Measurements from ENCODE around the gene BSPH1.
"Not testable (repeated sequence)": the region's sequence is repeated elsewhere in the genome, so short reads cannot be mapped to it uniquely, and the experiment has no call there.

The BSPH1 gene

DNA sequence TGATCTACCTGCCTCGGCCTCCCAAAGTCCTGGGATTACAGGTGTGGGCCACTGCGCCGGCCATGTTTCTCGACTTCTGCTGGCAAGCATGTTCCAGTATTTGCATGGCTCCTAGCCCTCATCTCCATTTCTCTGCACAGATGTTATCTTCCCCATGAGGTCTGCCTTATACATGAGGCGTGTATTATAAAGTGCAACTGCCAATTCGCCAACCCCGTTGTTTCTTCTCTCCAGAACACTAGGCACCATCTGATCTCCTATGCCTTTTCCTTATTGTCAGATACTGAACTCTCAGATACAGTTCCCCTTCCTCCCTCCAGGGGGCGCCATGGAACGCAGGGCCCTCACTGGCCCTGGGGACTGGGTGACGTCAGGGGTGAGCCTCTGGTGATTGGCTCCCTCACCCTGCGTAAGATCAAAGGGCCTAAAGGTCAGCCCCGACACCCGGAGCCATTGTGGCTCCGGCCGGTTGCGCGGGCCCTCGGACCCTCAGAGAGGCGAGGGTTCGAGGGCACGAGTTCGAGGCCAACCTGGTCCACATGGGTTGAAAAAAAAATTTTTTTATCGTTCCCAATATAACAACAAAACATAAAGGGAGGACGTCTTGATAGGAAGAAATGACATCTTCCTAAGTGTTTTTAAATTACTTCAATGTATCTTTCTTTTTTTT lies 42.0 kb downstream of the BSPH1 start:
- not testable (repeated sequence) for H3K27ac ChIP-seq (replicated peaks; ENCODE audit: low read length); H2AK5ac ChIP-seq (ENCODE audit: low read depth, low read length); H2AFZ ChIP-seq (ENCODE audit: low read length); H3K4me3 ChIP-seq (ENCODE audit: low read length in 2 of 2); H2BK5ac ChIP-seq (ENCODE audit: low read length); H3K79me1 ChIP-seq (ENCODE audit: low read depth, low read length); H3K18ac ChIP-seq (ENCODE audit: low read length); H3K36me3 ChIP-seq (replicated peaks in 1 of 2; ENCODE audit: control insufficient read depth in 2 of 2, insufficient read depth in 2 of 2, low read length in 2 of 2); H3K4me2 ChIP-seq (ENCODE audit: insufficient read depth, low read length, poor library complexity, severe bottlenecking); H3K4ac ChIP-seq (ENCODE audit: low read length); H4K91ac ChIP-seq (ENCODE audit: low read depth, low read length, poor library complexity); H2BK15ac ChIP-seq (ENCODE audit: low read length); H3K14ac ChIP-seq (ENCODE audit: low read length); H2BK120ac ChIP-seq (ENCODE audit: low read depth, low read length); H3K9me3 ChIP-seq (replicated peaks in 1 of 2; ENCODE audit: control insufficient read depth in 2 of 2, insufficient read depth in 1 of 2, low read depth in 1 of 2, low read length in 2 of 2); H3K23ac ChIP-seq (ENCODE audit: low read depth, low read length, poor library complexity); H2BK12ac ChIP-seq (ENCODE audit: low read length); H3K4me1 ChIP-seq (ENCODE audit: control insufficient read depth in 2 of 2, insufficient read depth in 1 of 2, low read depth in 1 of 2, low read length in 2 of 2); H4K8ac ChIP-seq (ENCODE audit: low read depth, low read length); H3K9ac ChIP-seq (ENCODE audit: low read depth, low read length, poor library complexity); H3K27me3 ChIP-seq (ENCODE audit: control insufficient read depth in 3 of 3, insufficient read depth in 3 of 3, low read depth in 1 of 3, low read length in 3 of 3); DNase-seq (ENCODE audit: low spot score)
- WGBS, 2 donors (ENCODE audit: extremely low coverage in 2 of 2, insufficient read length in 2 of 2, insufficient replicate concordance in 1 of 2), result no CpG with 5 or more reads among the region's 24 CpGs

DNA sequence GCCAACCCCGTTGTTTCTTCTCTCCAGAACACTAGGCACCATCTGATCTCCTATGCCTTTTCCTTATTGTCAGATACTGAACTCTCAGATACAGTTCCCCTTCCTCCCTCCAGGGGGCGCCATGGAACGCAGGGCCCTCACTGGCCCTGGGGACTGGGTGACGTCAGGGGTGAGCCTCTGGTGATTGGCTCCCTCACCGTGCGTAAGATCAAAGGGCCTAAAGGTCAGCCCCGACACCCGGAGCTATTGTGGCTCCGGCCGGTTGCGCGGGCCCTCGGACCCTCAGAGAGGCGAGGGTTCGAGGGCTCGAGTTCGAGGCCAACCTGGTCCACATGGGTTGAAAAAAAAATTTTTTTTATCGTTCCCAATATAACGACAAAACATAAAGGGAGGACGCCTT lies 63.4 kb downstream of the BSPH1 start:
- H2AFZ ChIP-seq (ENCODE audit: low read length); H2BK120ac ChIP-seq (ENCODE audit: low read depth, low read length); H3K14ac ChIP-seq (ENCODE audit: low read length); H3K27me3 ChIP-seq (ENCODE audit: control insufficient read depth in 3 of 3, insufficient read depth in 3 of 3, low read depth in 1 of 3, low read length in 3 of 3); H3K36me3 ChIP-seq (replicated peaks in 1 of 2; ENCODE audit: control insufficient read depth in 2 of 2, insufficient read depth in 2 of 2, low read length in 2 of 2); H3K9ac ChIP-seq (ENCODE audit: low read depth, low read length, poor library complexity); H2BK5ac ChIP-seq (ENCODE audit: low read length); H3K4ac ChIP-seq (ENCODE audit: low read length); DNase-seq (ENCODE audit: low spot score); H3K4me2 ChIP-seq (ENCODE audit: insufficient read depth, low read length, poor library complexity, severe bottlenecking); H2AK5ac ChIP-seq (ENCODE audit: low read depth, low read length); H3K18ac ChIP-seq (ENCODE audit: low read length); H3K4me3 ChIP-seq (ENCODE audit: low read length in 2 of 2); H2BK12ac ChIP-seq (ENCODE audit: low read length); H3K9me3 ChIP-seq (replicated peaks in 1 of 2; ENCODE audit: control insufficient read depth in 2 of 2, insufficient read depth in 1 of 2, low read depth in 1 of 2, low read length in 2 of 2); H3K27ac ChIP-seq (replicated peaks; ENCODE audit: low read length); H3K79me1 ChIP-seq (ENCODE audit: low read depth, low read length); H4K91ac ChIP-seq (ENCODE audit: low read depth, low read length, poor library complexity); H3K4me1 ChIP-seq (ENCODE audit: control insufficient read depth in 2 of 2, insufficient read depth in 1 of 2, low read depth in 1 of 2, low read length in 2 of 2); H2BK15ac ChIP-seq (ENCODE audit: low read length); H4K8ac ChIP-seq (ENCODE audit: low read depth, low read length); H3K23ac ChIP-seq (ENCODE audit: low read depth, low read length, poor library complexity): not testable (repeated sequence)
- WGBS, 2 donors (ENCODE audit: extremely low coverage in 2 of 2, insufficient read length in 2 of 2, insufficient replicate concordance in 1 of 2), result no CpG with 5 or more reads among the region's 20 CpGs

DNA sequence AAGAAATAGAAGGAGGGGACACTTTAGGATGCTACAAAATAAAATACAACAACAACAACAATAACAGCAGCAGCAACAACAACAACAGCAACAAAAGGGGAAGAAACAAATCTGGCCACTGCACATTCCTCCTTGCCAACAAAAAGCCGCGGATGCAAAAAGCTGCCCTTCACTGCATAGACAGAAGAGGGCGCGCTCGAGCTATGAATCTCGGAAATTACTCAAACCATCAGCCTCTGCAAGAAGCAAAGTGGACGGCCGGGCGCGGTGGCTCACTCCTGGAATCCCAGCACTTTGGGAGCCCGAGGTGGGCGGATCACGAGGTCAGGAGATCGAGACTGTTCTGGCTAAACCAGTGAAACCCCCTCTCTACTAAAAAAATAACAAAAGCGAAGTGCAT lies 71.9 kb downstream of the BSPH1 start:
- WGBS, 2 donors (ENCODE audit: extremely low coverage in 2 of 2, insufficient read length in 2 of 2, insufficient replicate concordance in 1 of 2), result no CpG with 5 or more reads among the region's 15 CpGs

More for the DNA sequence above, 71.9 kb downstream of the BSPH1 start:
- H3K23ac ChIP-seq (ENCODE audit: low read depth, low read length, poor library complexity); H3K27ac ChIP-seq (replicated peaks; ENCODE audit: low read length); H2AK5ac ChIP-seq (ENCODE audit: low read depth, low read length); H3K14ac ChIP-seq (ENCODE audit: low read length); H3K4ac ChIP-seq (ENCODE audit: low read length); H3K27me3 ChIP-seq (ENCODE audit: control insufficient read depth in 3 of 3, insufficient read depth in 3 of 3, low read depth in 1 of 3, low read length in 3 of 3); H3K36me3 ChIP-seq (replicated peaks in 1 of 2; ENCODE audit: control insufficient read depth in 2 of 2, insufficient read depth in 2 of 2, low read length in 2 of 2); H2BK15ac ChIP-seq (ENCODE audit: low read length); H2BK5ac ChIP-seq (ENCODE audit: low read length); H3K79me1 ChIP-seq (ENCODE audit: low read depth, low read length); H4K91ac ChIP-seq (ENCODE audit: low read depth, low read length, poor library complexity); H3K18ac ChIP-seq (ENCODE audit: low read length); H2BK12ac ChIP-seq (ENCODE audit: low read length); H4K8ac ChIP-seq (ENCODE audit: low read depth, low read length); H3K9ac ChIP-seq (ENCODE audit: low read depth, low read length, poor library complexity); H3K9me3 ChIP-seq (replicated peaks in 1 of 2; ENCODE audit: control insufficient read depth in 2 of 2, insufficient read depth in 1 of 2, low read depth in 1 of 2, low read length in 2 of 2); H2AFZ ChIP-seq (ENCODE audit: low read length); H3K4me2 ChIP-seq (ENCODE audit: insufficient read depth, low read length, poor library complexity, severe bottlenecking); H3K4me3 ChIP-seq (ENCODE audit: low read length in 2 of 2); DNase-seq (ENCODE audit: low spot score); H3K4me1 ChIP-seq (ENCODE audit: control insufficient read depth in 2 of 2, insufficient read depth in 1 of 2, low read depth in 1 of 2, low read length in 2 of 2); H2BK120ac ChIP-seq (ENCODE audit: low read depth, low read length): not testable (repeated sequence)

All from neuronal stem cell (in vitro differentiated cells).